Amniotic epithelial cell (primary cell): ENCODE data around the gene ENAH.

Experiments
- DNase-seq: peaks from one replicate; pipeline ENCODE4 v3.0.0-alpha.2; 2010; ENCODE audit warnings: low read depth

ENAH gene

DNA sequence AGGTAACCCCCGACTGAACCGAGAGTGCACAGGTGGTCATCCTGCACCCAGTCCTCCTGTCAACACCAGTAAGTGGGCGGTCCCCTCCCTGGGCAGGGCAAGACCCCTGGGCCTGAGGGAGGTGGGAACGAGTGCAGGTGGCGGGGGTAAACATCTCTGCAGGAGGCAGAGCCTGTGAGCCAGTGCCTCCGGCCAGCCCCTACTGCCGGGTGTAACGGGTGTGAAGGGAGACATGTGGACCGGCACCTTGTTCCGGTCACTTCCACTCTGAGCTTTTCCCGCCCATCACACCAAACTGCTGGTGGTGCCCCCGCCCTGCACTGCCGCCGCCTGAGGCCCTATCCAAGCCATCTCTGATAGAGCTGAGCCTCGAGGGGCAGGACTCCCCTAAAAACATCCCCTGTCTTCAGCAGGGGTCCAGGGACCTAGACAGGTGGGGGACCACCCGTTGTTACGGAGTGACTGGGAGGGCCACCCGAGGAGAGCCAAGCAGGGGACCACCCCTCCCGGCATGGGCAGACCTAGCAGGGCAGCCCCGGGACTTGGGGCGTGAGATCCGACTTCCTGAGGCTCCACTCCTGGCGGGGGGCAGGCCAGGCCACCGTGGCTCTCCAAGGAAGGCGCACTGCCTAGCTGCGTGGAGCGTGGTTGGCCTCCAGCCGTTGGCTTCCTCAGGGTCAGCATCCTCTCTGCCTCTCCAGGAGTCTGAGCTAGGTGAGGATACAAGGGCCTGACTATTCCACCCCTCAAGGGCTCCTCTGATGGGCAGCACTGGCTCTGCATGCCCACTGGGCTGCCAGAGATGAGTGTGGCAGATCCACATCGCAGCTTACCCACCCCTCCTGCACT lies 181.2 kb downstream of the ENAH start:
- no peak for DNase-seq

DNA sequence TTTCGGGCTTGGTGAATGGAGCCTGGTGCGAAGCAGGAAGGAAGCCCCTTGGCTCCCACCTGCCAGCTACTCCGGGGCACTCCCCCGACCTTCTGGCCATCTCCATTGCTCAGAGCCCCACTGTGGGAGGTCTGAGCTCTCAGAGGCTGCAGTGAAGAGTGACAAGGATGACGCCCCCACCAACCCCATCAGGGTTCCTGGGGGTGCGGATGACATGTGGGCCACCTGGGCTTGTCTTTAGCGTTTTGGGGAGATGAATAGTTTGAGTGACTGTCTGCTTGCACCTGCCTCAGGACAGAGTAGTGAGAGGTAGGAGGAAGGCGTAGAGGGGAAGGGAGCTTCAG lies 181.8 kb downstream of the ENAH start:
- DNase-seq, result no peak

DNA sequence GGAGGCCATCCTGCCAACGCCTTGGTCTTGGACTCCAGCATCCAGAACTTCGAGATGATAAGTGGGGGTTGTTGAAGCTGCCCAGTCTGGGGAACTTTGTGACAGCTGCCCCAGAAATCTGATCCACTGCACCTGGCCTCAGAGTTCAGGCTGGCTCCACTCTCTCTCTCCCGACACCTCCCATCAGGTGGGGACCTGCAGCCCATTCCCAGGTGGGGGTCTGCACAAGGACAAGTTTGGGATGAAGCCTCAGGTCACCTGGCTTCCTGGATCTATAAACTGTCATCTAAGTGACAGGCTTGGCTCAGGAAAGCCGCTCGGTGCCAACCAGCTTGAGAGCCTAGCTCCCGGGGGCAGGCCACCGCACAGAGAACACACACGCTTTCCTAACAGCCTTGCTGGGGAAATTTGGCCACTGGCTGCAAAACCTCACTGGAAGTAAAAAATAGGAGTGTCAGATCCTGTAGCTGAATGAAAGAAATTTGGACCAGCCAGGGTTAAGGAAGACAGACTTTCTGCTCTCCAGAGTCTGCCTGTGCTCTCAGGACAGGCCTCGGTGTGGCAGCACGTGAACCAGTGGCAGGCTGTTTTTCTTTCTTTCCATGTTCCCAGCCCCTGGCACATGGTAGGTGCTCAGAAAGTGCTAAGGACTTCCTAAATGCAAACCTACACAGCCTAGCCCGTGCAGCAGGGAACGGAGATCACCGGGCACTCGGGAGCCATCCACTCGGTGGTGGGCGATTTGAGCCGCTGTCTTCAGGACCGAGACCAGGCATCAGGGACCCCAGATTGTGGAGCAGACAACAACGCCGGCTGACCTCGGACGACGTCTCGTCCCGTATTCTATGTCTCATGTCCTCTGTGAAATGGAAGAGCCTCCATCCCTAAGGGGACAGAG lies 182.5 kb downstream of the ENAH start:
- DNase-seq, result no peak

DNA sequence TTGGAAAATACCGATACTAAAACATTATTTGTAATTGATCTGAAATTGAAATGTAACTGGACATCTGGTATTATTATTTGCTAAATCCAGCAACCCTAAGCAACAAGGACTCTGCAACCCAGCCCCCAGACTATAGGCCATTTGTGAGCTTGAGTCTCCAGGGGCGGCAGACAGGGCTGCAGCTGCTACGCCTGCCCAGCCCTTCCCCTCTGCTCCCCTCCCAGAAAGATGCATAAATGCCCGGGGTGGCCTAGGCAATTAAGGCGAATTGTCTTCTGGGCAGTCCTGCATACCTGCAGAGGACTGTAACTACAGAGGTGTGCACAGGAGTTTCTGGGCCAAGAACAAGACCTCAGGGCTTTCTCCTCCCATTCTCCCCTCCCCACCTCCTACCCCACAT lies 183.9 kb downstream of the ENAH start:
- DNase-seq, result no peak

DNA sequence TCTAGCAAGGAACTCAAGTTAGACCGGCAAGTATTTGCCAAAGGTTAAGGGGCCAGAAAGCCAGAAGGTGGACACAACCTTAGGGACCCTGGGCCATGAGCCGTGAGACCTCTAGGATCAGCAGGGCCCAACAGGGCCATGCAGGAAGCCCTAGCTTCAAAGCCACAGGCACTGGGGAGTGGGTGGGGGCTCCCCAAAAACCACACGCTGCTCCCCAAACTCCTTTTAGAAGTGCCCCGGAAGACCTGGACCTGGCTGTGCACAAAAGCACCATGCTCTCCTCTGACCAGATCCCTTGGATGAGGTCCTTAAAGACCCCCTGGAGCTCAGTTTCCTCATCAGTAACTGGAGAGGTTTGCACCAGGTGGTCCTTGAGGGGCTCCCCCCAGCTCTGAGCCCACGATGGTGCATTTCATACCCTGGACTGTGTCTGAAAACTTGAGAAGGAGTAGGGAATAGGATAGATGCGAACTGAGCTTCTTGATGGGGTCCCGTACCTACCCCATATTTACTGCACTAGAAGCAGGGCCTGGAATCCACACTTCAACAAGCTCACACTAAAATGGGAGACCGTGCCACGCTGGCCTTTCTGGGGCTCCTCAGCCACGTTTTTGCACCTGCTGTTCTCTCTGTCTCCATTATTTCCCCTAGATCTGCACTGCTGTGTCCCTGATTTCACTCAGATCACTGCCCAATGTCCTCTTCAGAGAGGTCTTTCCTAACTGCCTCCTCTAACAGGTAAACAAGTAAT lies 184.5 kb downstream of the ENAH start:
- no peak for DNase-seq

DNA sequence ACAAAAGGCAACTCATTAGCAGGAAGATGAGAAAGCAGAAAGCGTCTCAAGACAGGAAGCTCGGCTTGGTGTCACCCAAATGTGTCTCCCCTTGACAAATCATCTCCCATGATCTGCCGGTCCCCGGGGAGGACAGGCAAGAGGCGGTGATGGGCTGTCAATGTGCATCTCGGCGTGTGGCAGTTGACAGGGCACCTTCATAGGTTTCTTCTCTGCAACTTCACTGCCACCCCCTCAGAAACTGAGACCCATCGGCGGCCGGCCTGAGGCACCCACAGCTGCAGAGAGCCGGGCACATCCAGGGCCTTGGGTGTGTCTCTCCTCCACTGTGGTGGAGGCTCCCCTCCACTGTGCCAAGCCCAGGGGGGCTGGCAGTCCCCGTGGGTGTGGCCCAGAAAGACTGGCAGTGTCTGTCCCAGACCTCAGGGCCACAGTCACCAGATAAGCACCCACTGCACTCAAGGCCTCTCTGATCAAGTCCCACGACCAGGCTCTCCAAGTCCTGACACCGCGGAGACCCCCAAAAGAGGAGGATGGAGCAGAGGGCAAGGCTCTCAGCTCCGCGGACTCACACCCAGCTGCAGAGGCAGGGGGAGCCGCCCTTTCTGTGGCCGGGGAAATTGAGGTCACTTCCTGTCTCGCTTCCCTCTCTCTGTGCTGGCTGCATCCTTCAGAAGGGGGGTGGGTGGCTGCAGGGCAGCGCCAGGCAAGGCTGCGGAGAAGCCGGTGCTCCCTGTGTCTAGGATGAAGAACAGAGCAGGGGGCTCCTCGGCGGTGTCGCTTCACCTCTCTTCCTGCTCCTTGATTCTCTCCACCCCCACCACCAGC lies 185.5 kb downstream of the ENAH start:
- no peak for DNase-seq

DNA sequence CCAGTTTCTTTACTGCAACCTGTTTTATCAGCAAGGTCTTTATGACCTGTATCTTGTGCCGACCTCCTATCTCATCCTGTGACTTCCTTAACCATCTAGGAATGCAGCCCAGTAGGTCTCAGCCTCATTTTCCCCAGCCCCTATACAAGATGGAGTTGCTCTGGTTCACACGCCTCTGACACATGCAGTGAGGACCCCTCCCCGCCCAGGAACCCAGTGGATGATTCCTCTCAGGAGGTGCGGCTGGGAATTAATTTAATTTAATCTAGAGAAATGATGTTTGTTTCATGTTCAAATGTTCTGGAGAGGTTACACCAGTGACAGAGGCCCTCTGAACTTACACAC lies 186.1 kb downstream of the ENAH start:
- no peak for DNase-seq

DNA sequence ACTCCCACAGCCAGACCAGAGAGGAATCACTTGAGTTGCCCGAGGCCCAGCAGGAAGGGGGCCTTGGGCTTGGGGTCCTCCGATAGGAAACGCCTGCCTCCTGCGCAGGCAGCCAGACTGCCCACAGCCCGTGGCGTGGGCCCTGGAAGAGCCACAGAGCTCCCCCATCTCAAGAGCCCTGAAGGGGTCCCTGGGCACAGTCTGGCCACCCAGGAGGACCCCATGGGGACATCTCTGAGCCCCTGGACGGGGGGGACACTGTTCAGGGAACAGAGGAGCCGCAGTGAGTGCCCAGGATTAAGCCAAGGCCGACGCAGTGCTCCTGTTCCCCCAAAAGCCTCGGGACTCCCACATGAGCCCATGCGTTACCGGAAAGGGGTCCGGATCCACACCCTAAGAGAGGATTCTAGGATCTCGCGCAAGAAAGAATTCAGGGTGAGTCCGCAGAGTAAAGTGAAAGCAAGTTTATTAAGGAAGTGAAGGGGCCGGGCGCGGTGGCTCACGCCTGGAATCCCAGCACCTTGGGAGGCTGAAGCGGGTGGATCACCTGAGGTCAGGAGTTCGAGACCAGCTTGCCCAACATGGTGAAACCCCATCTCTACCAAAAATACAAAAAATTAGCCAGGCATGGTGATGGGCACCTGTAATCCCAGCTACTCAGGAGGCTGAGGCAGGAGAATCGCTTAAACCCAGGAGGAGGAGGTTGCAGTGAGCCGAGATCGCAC lies 187.0 kb downstream of the ENAH start:
- DNase-seq, result no peak

DNA sequence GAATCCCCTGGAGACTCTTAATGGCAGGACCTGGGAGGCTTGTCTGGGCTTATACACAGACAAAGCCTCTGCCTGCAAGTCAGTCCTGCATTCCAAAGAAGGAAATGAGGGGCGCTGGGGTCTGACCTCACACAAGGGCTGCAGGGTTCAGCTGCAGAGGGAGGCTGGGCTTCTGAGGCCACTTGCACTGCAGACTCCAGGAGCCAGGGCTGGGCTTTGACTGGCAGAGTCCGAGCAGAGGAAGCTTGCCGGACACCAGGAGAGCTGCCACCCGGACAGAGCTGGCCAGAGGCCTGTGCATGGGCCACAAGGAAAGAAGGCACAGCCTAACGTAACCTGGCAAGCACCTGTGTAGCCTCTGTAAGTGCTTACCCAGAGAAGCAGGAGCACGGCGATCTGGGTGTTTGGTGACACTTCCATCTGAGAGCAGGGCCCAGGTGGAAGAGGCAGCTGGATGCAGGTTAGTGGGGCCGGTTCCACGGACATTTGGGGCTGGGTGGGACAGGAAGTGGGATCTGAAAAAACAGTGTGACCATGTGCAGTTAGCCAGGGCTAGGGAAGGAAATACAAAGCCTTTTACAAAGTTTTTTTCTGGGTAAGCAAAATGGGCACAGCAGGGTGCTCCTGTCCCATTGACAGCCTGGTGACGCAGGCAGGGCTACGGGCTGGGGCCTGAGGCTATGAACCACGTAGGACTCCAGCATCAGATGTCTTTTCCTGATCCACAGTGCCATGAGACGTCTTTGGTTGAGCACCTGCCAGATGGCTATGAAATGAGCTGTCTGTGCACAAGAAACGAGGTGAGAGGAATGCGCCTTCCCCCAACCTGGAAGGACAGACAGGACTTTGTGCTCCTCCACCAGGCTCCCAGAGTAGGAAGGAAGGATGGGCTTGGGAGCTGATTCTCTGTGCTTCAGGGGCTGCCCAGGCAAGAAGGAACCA lies 187.8 kb downstream of the ENAH start:
- no peak for DNase-seq

DNA sequence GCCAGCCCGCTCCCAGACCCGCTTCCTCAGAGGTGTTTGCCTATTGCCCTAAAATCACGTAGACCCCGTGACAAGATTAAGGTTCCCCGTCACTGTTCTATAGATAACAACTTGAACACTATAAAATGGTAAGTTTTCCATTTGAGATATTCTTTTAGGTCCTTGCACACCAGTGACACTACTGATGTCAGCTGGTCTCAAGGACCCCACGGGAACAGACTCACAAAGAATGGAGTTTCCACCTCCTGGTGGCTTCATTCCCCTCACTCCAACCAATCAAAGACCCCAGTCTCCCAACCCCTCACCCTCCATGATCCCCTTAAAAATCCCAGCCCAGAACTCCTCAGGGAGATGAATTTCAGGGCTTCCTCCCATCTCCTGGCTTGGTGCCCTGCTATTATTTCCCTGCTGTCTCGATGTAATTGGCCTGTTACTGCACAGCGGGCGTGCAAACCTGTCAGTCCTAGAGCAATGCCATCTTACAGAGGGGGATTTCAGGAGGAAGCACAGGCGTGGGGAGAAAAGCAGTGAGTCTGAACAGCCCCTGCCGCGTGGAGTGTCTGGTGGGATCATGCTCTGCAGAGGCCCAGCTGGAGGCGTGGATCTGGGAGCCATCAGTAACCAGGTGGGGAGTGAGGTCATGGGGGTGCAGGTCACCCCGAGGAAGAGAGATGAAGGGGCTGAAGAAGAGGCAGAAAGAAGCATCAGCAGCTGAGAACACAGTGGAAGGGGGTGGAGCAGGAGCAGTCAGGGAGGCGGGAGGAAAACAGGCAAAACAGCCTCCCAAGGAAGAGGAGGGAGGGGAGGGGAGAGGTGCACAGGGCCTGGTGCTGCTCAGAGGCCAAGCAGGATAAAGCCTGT lies 190.0 kb downstream of the ENAH start:
- no peak for DNase-seq

DNA sequence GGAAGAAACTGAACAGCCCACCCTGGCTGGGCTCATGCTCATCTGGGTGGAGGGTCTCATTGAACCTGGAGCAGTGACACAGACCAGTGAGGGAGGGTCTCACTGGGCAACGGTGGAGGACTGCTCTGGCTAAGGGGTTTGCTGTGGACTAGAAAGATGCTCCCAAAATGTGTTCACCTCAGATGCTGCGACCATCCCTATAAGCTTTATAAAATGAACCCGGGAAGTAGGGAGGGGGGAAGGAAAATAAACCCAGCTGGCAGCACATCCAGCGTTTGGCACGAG lies 190.6 kb downstream of the ENAH start:
- DNase-seq, result no peak

DNA sequence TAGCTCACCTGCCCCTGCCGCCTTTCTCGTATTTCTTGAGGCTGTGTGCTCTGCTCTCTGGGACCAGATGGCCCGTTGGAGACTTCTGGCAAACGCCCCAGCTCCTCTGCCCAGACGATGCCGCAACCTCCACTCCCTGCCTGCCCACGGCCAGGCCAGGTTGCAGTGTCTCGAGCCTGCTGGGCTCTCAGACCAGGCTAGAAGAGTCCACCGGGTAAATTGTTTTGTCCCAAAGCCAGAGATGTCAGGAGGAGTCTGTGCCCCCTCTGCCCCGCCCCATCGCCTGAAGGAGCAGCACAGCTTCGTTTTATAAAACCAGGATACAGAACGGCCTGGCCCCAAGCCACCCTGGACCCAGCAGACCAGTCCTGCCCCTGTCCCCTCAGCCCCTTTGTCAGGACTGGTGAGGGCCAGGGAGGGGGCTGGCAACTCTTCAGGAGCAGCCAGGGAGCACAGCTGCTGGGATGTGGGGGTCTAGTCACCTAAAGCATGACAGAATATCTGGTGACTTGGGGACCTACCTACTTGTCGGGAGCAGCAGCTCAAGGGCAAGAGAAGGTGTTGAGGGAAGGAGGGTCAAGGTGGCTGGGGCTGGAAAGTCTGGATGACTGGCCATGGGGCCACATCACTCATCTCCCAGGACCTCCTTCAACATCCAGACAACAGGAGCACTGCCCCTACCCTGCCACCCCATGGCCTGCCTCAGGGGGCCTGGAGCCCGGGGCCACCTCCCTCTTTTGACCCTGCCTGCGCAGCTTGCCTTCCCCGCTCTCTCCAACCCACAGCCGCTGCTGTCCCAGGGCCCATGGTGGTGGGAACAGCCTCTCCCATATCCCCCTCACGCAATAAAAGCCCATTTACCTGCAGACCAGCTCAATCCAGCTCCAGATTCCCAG lies 191.1 kb downstream of the ENAH start:
- DNase-seq, result no peak

DNA sequence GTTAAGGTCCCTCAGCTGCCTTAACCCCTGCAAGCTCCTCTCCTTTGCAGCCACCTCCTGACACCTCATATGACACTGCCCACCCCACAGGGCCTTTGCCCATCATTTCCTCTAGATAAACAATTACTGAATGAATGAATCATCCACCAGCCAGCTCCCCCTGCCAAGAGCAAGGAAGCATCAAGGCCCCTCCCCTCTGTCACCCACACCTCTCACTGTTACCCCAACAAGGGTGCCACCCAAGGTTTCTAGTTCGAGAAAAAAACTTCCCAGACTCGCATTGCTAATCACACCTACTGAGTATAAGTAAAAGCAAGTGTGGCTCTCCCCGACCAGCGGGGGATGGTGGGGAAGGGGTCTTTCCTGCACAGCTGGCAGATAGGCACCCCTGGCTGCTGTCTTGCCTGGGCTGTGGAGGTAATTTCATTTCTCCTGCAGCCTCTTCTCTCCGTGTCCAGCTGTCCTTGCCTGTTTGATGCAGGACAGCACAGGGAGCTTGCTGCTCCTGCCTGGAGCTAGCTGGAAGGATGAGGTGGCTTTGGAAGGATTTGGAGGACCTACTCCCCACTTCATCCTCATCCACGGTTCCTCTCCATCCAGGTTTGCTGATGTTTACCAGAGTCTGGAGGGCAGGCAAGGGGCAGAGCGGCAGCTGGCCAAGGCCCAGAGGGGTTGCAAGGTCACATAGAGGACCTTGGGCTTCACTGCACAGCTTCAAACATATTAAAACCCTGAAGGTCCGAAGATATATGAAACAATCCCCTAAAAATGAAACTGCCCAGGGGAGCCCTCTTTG lies 192.0 kb downstream of the ENAH start:
- no peak for DNase-seq

DNA sequence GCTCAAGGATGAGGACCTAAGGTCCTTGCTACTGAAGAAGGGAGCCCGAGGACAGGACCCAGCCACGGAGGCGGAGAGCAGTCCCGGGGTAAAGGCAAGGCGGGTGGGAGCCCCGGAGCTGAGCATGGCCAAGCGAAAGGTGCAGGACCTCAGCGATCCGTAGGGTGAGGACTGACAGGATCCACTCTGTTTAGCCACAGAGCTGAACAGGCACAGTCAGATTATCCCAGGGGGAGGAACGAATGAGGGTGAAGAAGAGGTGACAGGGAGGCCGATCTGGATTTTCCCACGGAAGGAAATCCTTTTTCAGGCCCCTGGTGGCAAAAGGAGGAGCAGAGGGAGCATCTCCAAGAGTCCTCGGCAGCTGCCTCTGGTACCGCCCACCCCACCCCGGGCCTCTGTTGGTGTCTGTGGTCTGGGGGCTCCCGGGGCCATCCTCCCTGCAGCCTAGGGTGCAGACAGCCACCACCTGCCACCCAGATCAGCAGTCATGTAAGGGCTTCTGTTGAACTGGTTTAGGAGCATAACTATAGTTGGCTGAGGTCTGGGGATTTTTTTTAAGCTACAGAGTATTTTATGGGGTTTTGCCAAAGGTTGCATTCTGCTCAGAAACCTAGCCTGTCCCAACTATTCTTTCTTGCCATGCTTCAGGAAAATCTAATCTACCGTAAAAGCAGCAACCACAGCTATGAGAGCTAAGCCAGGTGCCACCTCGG lies 192.7 kb downstream of the ENAH start:
- no peak for DNase-seq

DNA sequence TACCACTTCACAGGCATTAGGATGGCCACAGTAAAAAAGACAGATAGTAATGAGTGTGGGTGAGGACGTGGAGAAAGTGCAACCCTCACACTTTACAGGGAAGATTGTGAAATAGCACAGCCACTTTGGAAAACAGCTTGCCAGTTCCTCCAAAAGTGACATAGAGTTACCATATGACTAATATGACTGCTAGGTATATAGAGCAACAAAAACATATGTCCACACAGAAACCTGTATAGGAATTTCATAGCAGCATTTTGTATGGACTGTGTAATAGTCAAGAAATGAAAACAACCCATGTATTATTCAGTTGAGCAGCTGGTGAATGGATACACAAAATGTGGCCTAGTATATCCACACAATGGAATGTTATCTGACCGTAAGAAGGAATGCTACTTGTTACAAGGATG lies 194.7 kb downstream of the ENAH start:
- DNase-seq, result peak; percentile 75

DNA sequence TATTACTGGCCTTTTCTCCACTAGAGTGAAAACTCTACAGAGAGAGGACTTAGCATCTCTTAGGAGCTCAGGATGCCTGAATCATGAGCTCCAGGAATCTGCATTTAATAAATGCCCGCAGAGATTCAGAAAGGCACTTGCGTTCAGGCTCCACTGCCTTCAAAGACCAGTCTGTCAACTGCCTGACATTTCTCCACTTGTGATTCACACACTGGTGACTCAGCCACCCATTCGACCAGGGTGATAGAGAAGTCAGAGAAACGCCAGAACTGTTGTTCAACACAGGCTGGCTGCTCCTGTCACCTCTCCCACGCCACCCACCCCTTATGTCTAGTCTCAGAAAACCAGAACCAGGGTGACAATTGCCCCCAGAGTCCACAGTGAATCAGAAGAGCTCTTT lies 198.2 kb downstream of the ENAH start:
- peak; percentile 85 for DNase-seq
